GM19455 (cell line): ENCODE measurements around the gene TNFRSF4.
"Not testable (repeated sequence)": the region's sequence is repeated elsewhere in the genome, so short reads cannot be mapped to it uniquely, and the experiment has no call there.

Experiments used
- ATAC-seq: cut with Tn5 transposase; IDR thresholded peaks from one replicate; pipeline ENCODE4 v1.9.1; 2021; ENCODE audit not compliant: unreplicated experiment

The TNFRSF4 gene

GRCh38 chr1:1213345-1214265 is at the start of gene TNFRSF4:
Gene TNFRSF4, minus strand, starts transcription at chr1:1214153. Its CDS starts 26 bp downstream, at chr1:1214127.
- no peak for ATAC-seq

DNA sequence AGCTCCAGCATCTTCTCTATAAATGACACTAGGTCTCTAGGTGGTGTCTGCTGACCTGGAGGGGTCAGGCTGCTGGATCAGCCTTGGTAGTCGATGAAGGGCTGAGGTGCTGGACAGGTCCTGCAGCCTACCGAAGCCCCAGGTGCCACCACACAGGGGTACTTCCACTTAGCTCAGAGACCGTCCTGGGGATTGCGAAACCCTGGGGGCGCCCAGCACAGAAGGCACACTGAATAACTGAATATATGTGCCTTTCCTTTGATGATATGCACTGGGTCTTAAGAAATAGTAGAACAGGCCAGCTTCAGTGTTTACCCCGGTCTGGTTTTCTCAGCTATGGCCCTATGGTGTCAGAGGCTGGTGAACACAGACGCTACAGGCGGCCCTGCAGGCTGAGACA is 48.8 kb upstream of the TNFRSF4 start:
- no peak for ATAC-seq

- ATAC-seq: no peak
Observed at GRCh38 chr1:1262071-1262470, 48.1 kb upstream of the TNFRSF4 start.

DNA sequence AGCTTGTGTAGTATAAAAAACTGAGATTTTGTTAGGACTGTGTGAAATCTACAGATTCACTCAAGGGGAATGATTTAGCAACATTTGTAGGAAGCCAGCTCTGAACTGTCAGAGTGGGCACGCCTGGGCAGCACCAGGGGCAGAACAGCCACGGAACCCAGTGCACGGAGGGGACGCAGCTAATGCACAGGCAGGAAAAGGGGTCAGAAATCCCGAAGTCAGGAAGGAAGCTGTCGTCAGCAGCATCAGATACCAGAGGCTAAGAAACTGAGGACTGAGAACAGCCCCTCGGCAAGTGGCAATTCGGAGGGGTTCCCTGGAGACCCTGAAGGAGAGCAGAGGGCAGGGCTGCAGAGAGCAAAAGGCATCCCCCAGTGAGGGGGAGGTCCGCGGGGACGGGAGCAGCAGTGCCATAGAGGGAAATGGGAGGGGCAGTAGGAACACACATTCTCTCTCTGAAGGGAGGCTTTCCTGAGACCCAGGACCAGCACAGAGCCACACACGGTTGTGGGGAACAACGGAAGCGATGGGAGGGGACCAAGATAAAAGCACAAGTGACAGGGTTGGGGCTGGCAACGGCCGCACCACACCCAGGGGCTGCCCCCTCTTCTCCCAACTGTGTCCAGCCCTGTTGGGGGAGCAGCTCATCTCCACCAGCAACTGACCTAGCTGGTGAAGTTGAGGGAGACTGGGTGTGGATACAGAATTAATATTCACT is 47.0 kb upstream of the TNFRSF4 start:
- ATAC-seq: no peak

GRCh38 chr1:1259951-1260600 is 46.1 kb upstream of the TNFRSF4 start:
- no peak for ATAC-seq

GRCh38 chr1:1259540-1259939 is 45.6 kb upstream of the TNFRSF4 start:
- no peak for ATAC-seq

- ATAC-seq: no peak
Observed at GRCh38 chr1:1259119-1259488, 45.2 kb upstream of the TNFRSF4 start.

DNA sequence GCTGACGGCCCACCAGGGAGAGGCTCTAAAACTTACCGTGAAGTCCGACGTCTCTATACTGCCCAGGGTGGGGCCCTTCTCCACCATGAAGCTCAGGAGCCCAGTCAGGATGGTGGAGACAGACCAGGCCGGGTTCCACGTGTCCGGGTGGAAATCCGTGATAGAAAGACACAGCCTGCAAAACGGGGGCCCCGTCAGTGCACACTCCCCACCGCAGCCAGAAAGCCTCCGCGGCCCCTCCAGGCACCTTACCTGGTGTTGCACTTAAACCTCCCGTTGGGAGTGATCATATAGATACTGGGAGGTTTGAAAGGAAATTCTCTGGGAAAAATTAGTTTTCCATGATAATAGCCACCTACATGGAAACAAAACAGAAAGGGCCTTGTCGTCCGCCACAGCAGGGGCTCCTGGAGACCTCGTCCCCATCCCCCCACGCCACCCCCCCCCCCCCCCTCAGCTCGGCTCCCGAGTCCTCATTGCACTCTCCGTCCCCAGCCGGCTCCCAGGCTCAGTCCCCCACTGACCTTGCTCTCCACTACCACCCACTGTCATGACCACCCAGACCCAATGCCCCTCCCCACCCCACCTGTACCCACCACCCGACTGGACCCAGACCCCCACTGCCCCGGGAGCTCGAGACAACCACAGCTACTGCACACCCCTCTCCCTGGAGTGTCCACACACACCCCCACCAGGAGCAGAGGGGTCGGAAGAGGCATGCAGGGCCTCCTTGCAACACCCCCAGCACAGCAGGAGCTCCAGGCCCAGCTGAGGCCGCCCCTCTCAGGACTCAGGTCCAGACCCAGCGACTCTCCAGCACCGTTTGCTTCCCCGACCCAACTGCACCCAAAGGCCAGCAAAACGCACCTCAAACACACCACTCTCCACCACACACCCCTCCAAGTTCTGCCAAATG is 43.3 kb upstream of the TNFRSF4 start:
- no peak for ATAC-seq

GRCh38 chr1:1255611-1256010 is 41.7 kb upstream of the TNFRSF4 start:
- ATAC-seq: no peak

DNA sequence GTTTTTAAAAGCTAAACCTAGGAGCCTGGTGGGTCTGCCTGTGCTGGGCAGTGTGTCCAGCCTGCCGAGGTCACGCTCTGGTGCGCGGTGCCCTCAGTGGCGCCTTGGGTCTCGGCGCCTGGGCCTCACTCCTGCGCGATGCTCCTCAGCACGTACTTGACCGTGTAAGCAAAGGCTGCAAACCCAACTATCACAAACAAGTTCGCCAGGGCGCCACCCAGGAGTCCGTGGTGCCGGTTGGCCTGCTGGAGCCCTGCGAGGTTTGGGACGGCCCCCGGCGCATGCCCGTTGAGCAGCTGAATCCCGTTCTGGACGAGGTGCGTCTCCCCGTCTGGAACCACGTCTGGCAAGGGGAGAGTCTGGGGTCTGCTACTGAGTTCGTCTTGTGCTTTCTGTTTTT is 41.1 kb upstream of the TNFRSF4 start:
- no peak for ATAC-seq

- ATAC-seq: no peak
Observed at GRCh38 chr1:1254667-1254998, 40.7 kb upstream of the TNFRSF4 start.

GRCh38 chr1:1253972-1254666 is 40.2 kb upstream of the TNFRSF4 start:
- ATAC-seq: no peak

- no peak for ATAC-seq
Observed at GRCh38 chr1:1253314-1253713, 39.4 kb upstream of the TNFRSF4 start.

DNA sequence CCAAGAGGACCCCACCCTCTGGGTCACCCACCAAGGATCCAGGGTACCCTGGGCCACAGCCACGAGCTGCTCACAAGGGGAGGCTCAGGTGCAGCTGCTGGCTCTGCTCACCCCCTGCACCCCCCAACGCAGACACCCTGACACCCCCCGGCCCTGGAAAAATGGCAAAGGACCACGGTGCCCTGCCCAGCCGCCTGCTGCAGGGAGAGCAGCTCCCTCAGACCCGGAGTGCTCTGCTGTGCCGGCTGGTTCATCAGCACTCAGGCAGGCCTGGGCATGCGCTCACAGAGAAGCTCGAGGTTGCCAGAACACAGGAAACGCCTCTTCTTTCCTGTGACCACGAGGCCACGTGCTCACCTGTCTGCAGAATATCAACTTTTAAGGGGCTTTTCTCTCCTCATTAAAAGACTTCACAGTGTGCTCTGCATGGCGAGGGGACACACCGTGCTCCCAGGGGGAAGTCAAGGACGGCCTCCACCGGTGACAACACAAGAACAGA is 36.9 kb upstream of the TNFRSF4 start:
- no peak for ATAC-seq

DNA sequence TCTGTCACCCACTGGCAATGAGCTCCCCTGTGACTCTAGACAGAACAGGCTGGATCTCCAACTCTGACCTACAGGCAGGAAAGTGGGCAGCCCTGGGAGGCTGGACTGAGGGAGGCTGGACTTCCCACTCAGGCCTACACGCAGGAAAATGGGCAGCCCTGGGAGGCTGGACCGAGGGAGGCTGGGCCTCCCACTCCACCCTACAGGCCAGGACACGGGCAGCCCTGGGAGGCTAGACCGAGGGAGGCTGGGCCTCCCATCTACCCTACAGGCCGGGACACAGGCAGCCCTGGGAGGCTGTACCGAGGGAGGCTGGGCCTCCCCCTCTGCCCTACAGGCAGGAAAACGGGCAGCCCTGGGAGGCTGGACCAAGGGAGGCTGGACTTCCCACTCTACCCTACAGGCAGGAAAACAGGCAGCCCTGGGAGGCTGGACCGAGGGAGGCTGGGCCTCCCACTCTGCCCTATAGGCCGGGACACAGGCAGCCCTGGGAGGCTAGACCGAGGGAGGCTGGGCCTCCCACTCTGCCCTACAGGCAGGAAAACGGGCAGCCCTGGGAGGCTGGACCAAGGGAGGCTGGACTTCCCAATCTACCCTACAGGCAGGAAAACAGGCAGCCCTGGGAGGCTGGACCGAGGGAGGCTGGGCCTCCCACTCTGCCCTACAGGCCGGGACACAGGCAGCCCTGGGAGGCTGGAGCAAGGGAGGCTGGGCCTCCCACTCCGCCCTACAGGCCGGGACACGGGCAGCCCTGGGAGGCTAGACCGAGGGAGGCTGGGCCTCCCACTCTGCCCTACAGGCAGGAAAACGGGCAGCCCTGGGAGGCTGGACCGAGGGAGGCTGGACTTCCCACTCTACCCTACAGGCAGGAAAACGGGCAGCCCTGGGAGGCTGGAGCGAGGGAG is 34.3 kb upstream of the TNFRSF4 start:
- ATAC-seq: not testable (repeated sequence)

DNA sequence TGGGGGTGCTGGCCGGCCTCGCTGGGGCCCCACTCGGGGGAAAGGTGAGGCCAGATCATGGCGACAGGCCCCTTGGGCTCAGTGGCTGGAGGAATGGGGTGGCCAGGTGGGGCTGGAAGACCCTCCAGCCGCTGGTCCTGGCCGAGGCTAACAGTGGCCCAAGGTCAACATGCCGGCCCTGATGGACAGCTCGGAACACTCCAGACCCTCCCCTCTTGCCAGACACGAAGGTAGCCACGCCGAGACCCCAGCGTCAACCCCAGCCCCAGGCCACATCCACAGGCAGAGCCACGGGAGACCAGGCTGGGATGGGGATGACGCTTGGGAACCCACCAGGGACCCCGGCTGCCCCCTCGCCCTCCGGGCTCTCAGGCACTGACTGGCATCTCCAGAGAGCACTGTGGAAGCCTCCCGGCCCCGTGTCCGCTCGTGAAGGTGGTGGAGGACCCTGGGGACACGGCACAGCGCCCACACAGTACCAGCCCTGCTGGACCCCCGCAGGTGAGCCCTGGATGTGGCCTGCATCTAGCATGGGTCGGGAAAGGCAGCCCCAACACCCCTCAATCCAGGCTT is 33.5 kb upstream of the TNFRSF4 start:
- ATAC-seq: no peak

DNA sequence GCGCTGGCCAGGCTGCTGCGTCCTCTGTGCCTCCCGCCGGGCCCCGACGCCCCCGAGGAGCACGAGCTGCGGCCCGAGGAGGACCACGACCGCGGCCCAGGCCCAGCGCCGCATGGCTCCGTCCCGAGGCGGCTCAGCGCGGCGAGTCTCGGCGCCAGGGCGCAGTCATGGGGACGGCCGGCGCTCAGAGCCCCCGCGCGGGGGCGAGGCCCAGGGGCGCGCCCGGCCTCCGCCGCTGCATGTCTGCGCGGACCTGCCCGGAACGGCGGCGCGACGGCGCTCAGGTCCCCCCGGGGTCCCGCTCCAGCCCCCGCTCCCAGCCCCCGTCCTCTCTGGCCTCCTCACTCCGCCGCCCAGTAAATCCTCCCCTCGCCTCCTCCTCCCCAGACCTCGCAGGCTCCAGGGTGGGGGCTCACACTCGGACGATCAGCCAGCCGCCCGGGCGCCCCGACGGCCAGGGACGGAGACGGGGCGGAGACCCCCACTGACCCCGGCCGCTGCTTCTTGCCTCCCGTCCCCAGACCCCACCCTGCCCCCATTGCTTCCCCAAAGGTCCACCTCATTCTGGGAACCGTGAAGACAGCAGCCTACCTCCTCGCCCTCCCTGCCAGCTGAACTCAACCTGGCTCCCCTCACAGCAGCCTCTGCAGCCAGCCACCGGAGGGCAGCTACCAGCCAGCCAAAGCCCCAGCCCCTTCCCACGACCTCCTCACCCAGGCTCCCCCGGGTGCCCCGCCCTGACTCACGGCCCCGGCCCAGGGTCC is 32.8 kb upstream of the TNFRSF4 start, which contains the start of gene C1QTNF12:
Gene C1QTNF12, minus strand, starts transcription at position 146 of the 764 bp plus-strand sequence. Its CDS starts 32 bp downstream, at position 114.
- ATAC-seq: no peak
